Right lobe of liver (tissue), 6 donors: ENCODE data around the gene CACFD1. TPM values are rescaled to one million over a fixed set of nuclear protein-coding genes. Genes with fewer than 3 reads are reported as not detected.

Source experiments
- ATAC-seq, 4 donors: fragments of 200-7000 bp; cut with Tn5 transposase; one replicate each; pipeline ENCODE4 v1.9.1; 2020; ENCODE audit warnings: mild to moderate bottlenecking in 4 of 4, moderate library complexity in 4 of 4
- DNase-seq, 3 donors: peaks; one replicate each; pipeline ENCODE4 v3.0.0-alpha.2; 2020
- H3K27ac ChIP-seq, 3 donors: fragments of 200-600 bp; one replicate each; pipeline ENCODE4 v1.8.0; 2022
- H3K27me3 ChIP-seq, 2 donors: fragments of 200-600 bp; one replicate each; pipeline ENCODE4 v1.8.0; 2022
- H3K36me3 ChIP-seq, 4 donors: fragments of 200-600 bp; sonication (generic) in 1 of 4; one replicate each; pipeline versions ENCODE4 v1.5.1 to v1.8.0; 2017 to 2022; ENCODE audit warnings: control low read depth in 1 of 4
- H3K4me1 ChIP-seq, 4 donors: fragments of 200-600 bp; sonication (generic) in 1 of 4; one replicate each; pipeline versions ENCODE4 v1.5.1 to v1.8.0; 2017 to 2022; ENCODE audit warnings: control low read depth in 1 of 4
- H3K4me3 ChIP-seq, 3 donors: fragments of 200-600 bp; one replicate each; pipeline ENCODE4 v1.8.0; 2022
- H3K9me3 ChIP-seq, 4 donors: fragments of 200-600 bp; sonication (generic) in 1 of 4; one replicate each; pipeline versions ENCODE4 v1.5.1 to v1.8.0; 2017 to 2022; ENCODE audit warnings: control low read depth in 1 of 4
- POLR2A ChIP-seq: fragments of 450-650 bp; IDR thresholded peaks from one replicate; pipeline ENCODE4 v1.6.1; 2017; ENCODE audit warnings: antibody characterized with exemption, mild to moderate bottlenecking
- WGBS: methylation state at CpG from one replicate; pipeline ENCODE4 v1.1.6; 2018; ENCODE audit warnings: low coverage, low lambda C conversion rate; ENCODE audit not compliant: insufficient coverage; ENCODE audit errors: missing lambda C conversion rate; 5-methylcytosine and 5-hydroxymethylcytosine counted together
- intact Hi-C, 2 donors: fragments of 100-400 bp; cut with DNase I; formaldehyde crosslinking; loops; one replicate each; pipeline versions ENCODE4 v1.11.2 to v1.14.1; 2022
- total RNA-seq, 6 experiments: library from RNA; depleted of rRNA in 2 of 6; stranded (reverse); fragments of >200 nt in 2 of 6; fragmentation: NEBNext Ultra II Directional in 3 of 6; extraction: Animal tissue kit (Norgen Biotek cat#: 25700) in 3 of 6; gene quantifications; one replicate each; pipeline versions ENCODE4 v1.1.0 to v1.2.4, GENCODE V29; 2016 to 2023
- TF ChIP-seq, protein P1 (sequence below), 4 donors: fragments of 200-600 bp in 3 of 4; fragments of 450-650 bp in 1 of 4; IDR thresholded peaks; one replicate each; pipeline versions ENCODE4 v1.5.1 to v1.8.0; 2016 to 2022; ENCODE audit warnings: antibody characterized with exemption in 4 of 4, mild to moderate bottlenecking in 2 of 4
- donor health status: DM: no; HTN: yes; CAD: no.
- donor health status: DM: no; HTN: no; CAD: no.
- donor health status: DM: no; HTN: no; CAD: no.
- donor health status: DM: no; HTN: yes; CAD: no.
- donor health status: DM: no; HTN: yes; CAD: no.

The CACFD1 gene
- total RNA-seq, 6 experiments from 2014 or later, result 23.5 to 39.8 (median 32.9) TPM

- Histone ChIP-seq H3K27me3 (no peaks in the 10 kb centered on the region), H3K27ac (no peak overlapping the region), H3K4me3 (no peak overlapping the region), H3K4me1 (no peaks in the 10 kb centered on the region), H3K36me3 (no peaks in the 10 kb centered on the region), H3K9me3 (no peaks in the 10 kb centered on the region)
- no peak for DNase-seq
- ATAC-seq, result peak in 1 of 4 donors; percentile 6
- TF ChIP-seq POLR2A, result no peak
- TF ChIP-seq, protein P1, sequence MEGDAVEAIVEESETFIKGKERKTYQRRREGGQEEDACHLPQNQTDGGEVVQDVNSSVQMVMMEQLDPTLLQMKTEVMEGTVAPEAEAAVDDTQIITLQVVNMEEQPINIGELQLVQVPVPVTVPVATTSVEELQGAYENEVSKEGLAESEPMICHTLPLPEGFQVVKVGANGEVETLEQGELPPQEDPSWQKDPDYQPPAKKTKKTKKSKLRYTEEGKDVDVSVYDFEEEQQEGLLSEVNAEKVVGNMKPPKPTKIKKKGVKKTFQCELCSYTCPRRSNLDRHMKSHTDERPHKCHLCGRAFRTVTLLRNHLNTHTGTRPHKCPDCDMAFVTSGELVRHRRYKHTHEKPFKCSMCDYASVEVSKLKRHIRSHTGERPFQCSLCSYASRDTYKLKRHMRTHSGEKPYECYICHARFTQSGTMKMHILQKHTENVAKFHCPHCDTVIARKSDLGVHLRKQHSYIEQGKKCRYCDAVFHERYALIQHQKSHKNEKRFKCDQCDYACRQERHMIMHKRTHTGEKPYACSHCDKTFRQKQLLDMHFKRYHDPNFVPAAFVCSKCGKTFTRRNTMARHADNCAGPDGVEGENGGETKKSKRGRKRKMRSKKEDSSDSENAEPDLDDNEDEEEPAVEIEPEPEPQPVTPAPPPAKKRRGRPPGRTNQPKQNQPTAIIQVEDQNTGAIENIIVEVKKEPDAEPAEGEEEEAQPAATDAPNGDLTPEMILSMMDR (IDR thresholded peaks at IDR 0.05), result no peak
- intact Hi-C loops, result no loop called here
- WGBS, result 84% methylated on average over 8 of the region's 20 CpGs
Measured at GRCh38 chr9:133437753-133438531, 21.8 kb upstream of the CACFD1 start.

DNA sequence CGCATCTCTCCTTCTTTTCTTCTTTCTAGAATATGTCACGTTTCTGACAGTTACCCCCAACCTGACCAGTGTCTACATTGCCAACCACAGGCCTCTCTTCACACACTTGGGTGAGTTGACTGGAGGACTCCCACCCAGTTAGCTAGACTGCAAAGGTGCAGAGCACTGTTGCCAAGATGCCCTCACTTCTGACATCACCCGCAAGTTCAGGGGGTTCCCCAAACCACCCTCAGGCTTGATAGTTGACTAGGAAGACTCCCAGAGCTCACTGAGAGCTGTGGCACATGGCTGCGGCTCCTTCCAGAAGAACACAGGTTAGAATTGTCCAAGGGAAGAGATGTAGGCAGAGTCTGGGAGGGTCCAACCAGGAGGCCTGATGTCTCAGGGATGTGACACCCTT lies 20.4 kb upstream of the CACFD1 start:
- no peak for DNase-seq
- Histone ChIP-seq H3K9me3 (no peaks in the 10 kb centered on the region), H3K4me1 (no peaks in the 10 kb centered on the region), H3K36me3 (no peaks in the 10 kb centered on the region), H3K27ac (no peak overlapping the region), H3K27me3 (no peaks in the 10 kb centered on the region), H3K4me3 (no peak overlapping the region)
- no peak for ATAC-seq
- WGBS, result 64% methylated on average over 3 of the region's 4 CpGs
- intact Hi-C loops, result no loop called here
- TF ChIP-seq POLR2A, result no peak
- TF ChIP-seq, protein P1 (IDR thresholded peaks at IDR 0.05), result no peak

GRCh38 chr9:133440874-133441273 lies 18.9 kb upstream of the CACFD1 start:
- Histone ChIP-seq H3K27ac (no peak overlapping the region), H3K4me3 (no peak overlapping the region), H3K9me3 (no peaks in the 10 kb centered on the region), H3K36me3 (no peaks in the 10 kb centered on the region), H3K27me3 (no peaks in the 10 kb centered on the region), H3K4me1 (no peaks in the 10 kb centered on the region)
- WGBS, result 91% methylated on average over 4 of the region's 12 CpGs
- ATAC-seq (no peak), DNase-seq (no peak)
- TF ChIP-seq, protein P1 (IDR thresholded peaks at IDR 0.05), result no peak
- TF ChIP-seq POLR2A, result no peak
- intact Hi-C loops, result no loop called here

- 73% methylated on average over 2 of the region's 5 CpGs for WGBS
- no peak for ATAC-seq
- H3K27ac ChIP-seq, result no peak overlapping the region
- intact Hi-C loops, result no loop called here
- H3K4me1 ChIP-seq, result no peaks in the 10 kb centered on the region
- no peaks in the 10 kb centered on the region for H3K36me3 ChIP-seq
- H3K4me3 ChIP-seq, result no peak overlapping the region
- no peaks in the 10 kb centered on the region for H3K9me3 ChIP-seq
- H3K27me3 ChIP-seq, result no peaks in the 10 kb centered on the region
- DNase-seq, result no peak
- TF ChIP-seq POLR2A, result no peak
- TF ChIP-seq, protein P1 (IDR thresholded peaks at IDR 0.05), result no peak
Measured at GRCh38 chr9:133441571-133441970, 18.2 kb upstream of the CACFD1 start.
